ENCODE data around the gene TTYH2. TPM values are rescaled to one million over a fixed set of nuclear protein-coding genes. Genes with fewer than 3 reads are reported as not detected.

Gene TTYH2
- polyA plus RNA-seq, 1 of the 3 experiments (the other 2 are of a cell fraction), result 16.1 TPM

DNA sequence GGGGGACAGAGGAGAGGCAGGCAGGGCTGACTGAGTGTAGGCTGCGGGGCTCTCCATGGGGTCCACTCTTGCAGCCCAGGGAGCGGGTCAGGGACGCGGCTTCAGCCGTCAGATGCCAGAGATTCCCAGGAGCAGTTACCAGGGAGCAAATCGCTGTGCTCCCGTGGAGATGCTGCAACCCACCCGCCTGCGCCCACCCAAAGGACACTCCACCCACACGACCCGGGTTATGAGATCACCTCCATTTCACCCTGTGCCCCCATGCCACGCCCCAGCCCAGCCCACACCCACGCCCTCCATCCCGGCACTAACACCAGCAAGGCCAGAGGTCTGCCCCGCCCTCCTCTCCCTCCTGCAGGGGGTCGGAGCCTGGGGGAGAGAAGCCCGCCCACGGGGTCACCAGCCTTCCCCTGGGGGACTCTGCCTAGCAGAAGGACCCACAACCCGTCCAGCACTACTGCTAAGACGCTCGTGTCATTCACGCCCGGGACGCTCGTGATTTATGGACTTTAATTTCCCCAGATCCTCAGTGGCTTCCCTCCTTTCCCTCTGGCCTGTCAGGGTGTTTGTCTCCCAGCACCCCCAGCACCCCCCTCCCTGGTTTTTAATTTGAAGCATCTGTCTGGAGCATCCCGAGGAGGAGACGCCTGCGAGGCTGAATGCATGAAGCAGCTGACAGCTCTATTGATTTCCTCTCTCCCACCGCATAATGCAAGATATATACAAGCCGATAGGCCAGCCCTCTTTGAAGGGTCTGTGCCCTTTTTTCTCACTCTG lies 16.6 kb upstream of the TTYH2 start:
- WGBS (ENCODE audit: low lambda C conversion rate), result 49% methylated on average over 19 of the region's 30 CpGs
- Histone ChIP-seq H3K9ac (no peak overlapping the region), H3K9me3 (no peaks in the 10 kb centered on the region), H3F3A (replicated peaks; ENCODE audit: insufficient read depth) (no peaks in the 10 kb centered on the region), H3K4me1 (ENCODE audit: control insufficient read depth in 1 of 2, insufficient read depth in 2 of 2, low read depth in 1 of 2, low read length in 1 of 2) (peaks cover 0 to 13% of the 10 kb centered on the region in 2 experiments; a peak in 1 of 4 replicates), H3K36me3 (replicated peaks in 1 of 2; ENCODE audit: control insufficient read depth in 1 of 2, insufficient read depth in 2 of 2, low read length in 1 of 2) (no peaks in the 10 kb centered on the region), H3K9me2 (no peaks in the 10 kb centered on the region), H3K4me2 (no peak overlapping the region), H4K20me1 (ENCODE audit: insufficient read depth) (no peaks in the 10 kb centered on the region), H3K27ac (ENCODE audit: low read depth in 2 of 2, low read length in 1 of 2) (no peak overlapping the region), H2AFZ (ENCODE audit: low read depth) (no peak overlapping the region), H3K79me2 (ENCODE audit: insufficient read depth) (no peaks in the 10 kb centered on the region), H3K27me3 (ENCODE audit: insufficient read depth) (peaks cover 34% of the 10 kb centered on the region), H3K4me3 (ENCODE audit: low read depth in 2 of 2, low read length in 1 of 2) (no peak overlapping the region)
- DNase-seq, result peak; percentile 60
- CTCF ChIA-PET, result interaction anchor here (0.9 to 9.1 kb wide), 3 partner anchors 12 to 183 kb away, joined by 3 to 284 read pairs (median 6); no protein-coding TSS in a partner anchor
- POLR2A ChIA-PET, result no interaction called here
- no peak for TF ChIP-seq ELF1 (IDR thresholded peaks at IDR 0.05)
- TF ChIP-seq EZH2phosphoT487 (IDR thresholded peaks at IDR 0.05; ENCODE audit: borderline replicate concordance, low read depth), result no peak
- no peak for TF ChIP-seq NFIC (IDR thresholded peaks at IDR 0.05; ENCODE audit: borderline replicate concordance)
- TF ChIP-seq, protein P1, sequence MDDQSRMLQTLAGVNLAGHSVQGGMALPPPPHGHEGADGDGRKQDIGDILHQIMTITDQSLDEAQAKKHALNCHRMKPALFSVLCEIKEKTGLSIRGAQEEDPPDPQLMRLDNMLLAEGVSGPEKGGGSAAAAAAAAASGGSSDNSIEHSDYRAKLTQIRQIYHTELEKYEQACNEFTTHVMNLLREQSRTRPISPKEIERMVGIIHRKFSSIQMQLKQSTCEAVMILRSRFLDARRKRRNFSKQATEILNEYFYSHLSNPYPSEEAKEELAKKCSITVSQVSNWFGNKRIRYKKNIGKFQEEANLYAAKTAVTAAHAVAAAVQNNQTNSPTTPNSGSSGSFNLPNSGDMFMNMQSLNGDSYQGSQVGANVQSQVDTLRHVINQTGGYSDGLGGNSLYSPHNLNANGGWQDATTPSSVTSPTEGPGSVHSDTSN (IDR thresholded peaks at IDR 0.05), result no peak
- no peak for TF ChIP-seq POLR2AphosphoS5 (IDR thresholded peaks at IDR 0.05; ENCODE audit: low read depth, low read length)
- no peak for TF ChIP-seq RCOR1 (IDR thresholded peaks at IDR 0.05; ENCODE audit: low read length)

DNA sequence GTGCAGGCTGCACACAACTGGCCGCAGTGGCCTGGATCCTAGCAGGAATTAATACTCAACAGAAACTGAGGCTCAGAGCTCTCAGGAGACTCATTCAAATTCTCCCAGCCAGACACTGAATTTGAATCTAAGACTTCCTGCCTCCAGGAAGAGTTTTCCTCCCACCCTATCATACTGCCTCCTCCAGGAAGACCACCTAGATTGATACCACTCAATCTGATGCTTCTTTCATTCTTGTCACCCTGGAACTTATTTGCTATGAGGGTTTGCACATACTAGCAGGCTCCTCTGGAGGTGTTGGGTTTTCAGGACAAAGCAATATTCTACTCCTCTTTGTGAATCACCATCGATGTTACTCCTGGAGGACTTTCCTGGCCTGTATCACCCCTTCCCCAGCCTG lies 15.6 kb upstream of the TTYH2 start:
- H3K4me2 ChIP-seq, result no peak overlapping the region
- H4K20me1 ChIP-seq (ENCODE audit: insufficient read depth), result no peaks in the 10 kb centered on the region
- H3F3A ChIP-seq (replicated peaks; ENCODE audit: insufficient read depth), result no peaks in the 10 kb centered on the region
- ChIA-PET CTCF (interaction anchor here (1.4 to 9.1 kb wide), 3 partner anchors 12 to 108 kb away, joined by 6 to 284 read pairs (median 17); no protein-coding TSS in a partner anchor), POLR2A (no interaction called here)
- peaks cover 0 to 13% of the 10 kb centered on the region in 2 experiments; a peak in 1 of 4 replicates for H3K4me1 ChIP-seq (ENCODE audit: control insufficient read depth in 1 of 2, insufficient read depth in 2 of 2, low read depth in 1 of 2, low read length in 1 of 2)
- 72% methylated on average over 2 of the region's 2 CpGs for WGBS (ENCODE audit: low lambda C conversion rate)
- TF ChIP-seq JUND (IDR thresholded peaks at IDR 0.05) (no peak), GABPA (IDR thresholded peaks at IDR 0.05; ENCODE audit: low read depth) (no peak), TCF12 (IDR thresholded peaks at IDR 0.05) (no peak), ELF1 (IDR thresholded peaks at IDR 0.05) (no peak), MEF2A (IDR thresholded peaks at IDR 0.05; ENCODE audit: borderline replicate concordance, low read depth) (no peak), FOXM1 (IDR thresholded peaks at IDR 0.05; ENCODE audit: low read depth) (no peak), RAD21 (IDR thresholded peaks at IDR 0.05; ENCODE audit: low read length) (no peak), MXI1 (IDR thresholded peaks at IDR 0.05; ENCODE audit: low read depth, low read length) (no peak), SMC3 (IDR thresholded peaks at IDR 0.05; ENCODE audit: low read depth, low read length) (no peak)
- H3K79me2 ChIP-seq (ENCODE audit: insufficient read depth), result no peaks in the 10 kb centered on the region
- DNase-seq, result no peak
- no peak overlapping the region for H3K4me3 ChIP-seq (ENCODE audit: low read depth in 2 of 2, low read length in 1 of 2)
- peaks cover 34% of the 10 kb centered on the region for H3K27me3 ChIP-seq (ENCODE audit: insufficient read depth)
- H3K9me2 ChIP-seq, result no peaks in the 10 kb centered on the region
- H2AFZ ChIP-seq (ENCODE audit: low read depth), result no peak overlapping the region
- H3K36me3 ChIP-seq (replicated peaks in 1 of 2; ENCODE audit: control insufficient read depth in 1 of 2, insufficient read depth in 2 of 2, low read length in 1 of 2), result no peaks in the 10 kb centered on the region
- H3K9ac ChIP-seq, result no peak overlapping the region
- no peak overlapping the region for H3K27ac ChIP-seq (ENCODE audit: low read depth in 2 of 2, low read length in 1 of 2)
- no peaks in the 10 kb centered on the region for H3K9me3 ChIP-seq

All from SK-N-SH (cell line).